Neural progenitor cell (in vitro differentiated cells): ENCODE results near the gene KITLG.

Experiments
- EZH2 ChIP-seq: fragments of 200-600 bp; sonication (generic); IDR thresholded peaks from 2 replicates; pipeline ENCODE4 v1.6.1; 2017; ENCODE audit warnings: antibody characterized with exemption, mild to moderate bottlenecking, moderate library complexity
- EZH2phosphoT487 ChIP-seq: fragments of 200-600 bp; sonication (generic); IDR thresholded peaks from 2 replicates; pipeline ENCODE4 v1.6.1; 2017; ENCODE audit warnings: antibody characterized with exemption
- TF ChIP-seq, protein P1 (sequence below): fragments of 200-600 bp; sonication (generic); IDR thresholded peaks from 2 replicates; pipeline ENCODE4 v1.5.1; 2017; ENCODE audit warnings: antibody characterized with exemption, mild to moderate bottlenecking

DNA sequence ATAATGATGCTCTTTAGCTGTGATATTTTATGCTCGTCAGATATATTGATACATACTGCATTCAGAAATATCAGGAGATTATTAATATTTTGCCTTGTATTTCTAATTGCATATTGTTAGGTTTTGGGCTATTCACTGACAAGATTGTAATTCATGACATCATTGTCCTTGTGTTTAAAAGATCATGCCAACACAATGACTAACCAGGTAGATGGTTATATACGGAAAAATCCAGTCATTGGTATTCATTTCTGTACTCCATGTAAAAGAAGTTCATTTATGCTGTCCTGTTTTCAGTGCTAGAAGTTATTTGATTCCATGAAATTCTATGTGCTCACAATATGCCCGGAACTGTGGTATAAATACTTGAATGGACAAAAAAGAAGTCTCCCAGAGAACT lies 107.5 kb downstream of the KITLG start:
- TF ChIP-seq, protein P1, sequence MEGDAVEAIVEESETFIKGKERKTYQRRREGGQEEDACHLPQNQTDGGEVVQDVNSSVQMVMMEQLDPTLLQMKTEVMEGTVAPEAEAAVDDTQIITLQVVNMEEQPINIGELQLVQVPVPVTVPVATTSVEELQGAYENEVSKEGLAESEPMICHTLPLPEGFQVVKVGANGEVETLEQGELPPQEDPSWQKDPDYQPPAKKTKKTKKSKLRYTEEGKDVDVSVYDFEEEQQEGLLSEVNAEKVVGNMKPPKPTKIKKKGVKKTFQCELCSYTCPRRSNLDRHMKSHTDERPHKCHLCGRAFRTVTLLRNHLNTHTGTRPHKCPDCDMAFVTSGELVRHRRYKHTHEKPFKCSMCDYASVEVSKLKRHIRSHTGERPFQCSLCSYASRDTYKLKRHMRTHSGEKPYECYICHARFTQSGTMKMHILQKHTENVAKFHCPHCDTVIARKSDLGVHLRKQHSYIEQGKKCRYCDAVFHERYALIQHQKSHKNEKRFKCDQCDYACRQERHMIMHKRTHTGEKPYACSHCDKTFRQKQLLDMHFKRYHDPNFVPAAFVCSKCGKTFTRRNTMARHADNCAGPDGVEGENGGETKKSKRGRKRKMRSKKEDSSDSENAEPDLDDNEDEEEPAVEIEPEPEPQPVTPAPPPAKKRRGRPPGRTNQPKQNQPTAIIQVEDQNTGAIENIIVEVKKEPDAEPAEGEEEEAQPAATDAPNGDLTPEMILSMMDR: no peak
- no peak for TF ChIP-seq EZH2phosphoT487
- no peak for TF ChIP-seq EZH2
